ENCODE results near the gene PAGE2B.
A peak's percentile ranks its signal among the peaks of the same experiment; 100 is the strongest.
"Not testable (repeated sequence)": the region's sequence is repeated elsewhere in the genome, so short reads cannot be mapped to it uniquely, and the experiment has no call there.

The PAGE2B gene

GRCh38 chrX:55030271-55031205, 44.3 kb upstream of the PAGE2B start, which contains the start of gene ALAS2:
ALAS2 (minus strand) TSS chrX:55030977; CDS start chrX:55026000, 4,977 bp downstream.
- no peak within 1 kb of the TSS for H3K4me3 ChIP-seq (ENCODE audit: low read depth, low read length)
- no peak for TF ChIP-seq CTCF (IDR thresholded peaks at IDR 0.05; ENCODE audit: borderline replicate concordance, insufficient read depth, low read depth, low read length)

- H3K4me3 ChIP-seq (ENCODE audit: low read depth, low read length), result no peak overlapping the region
- no peak for TF ChIP-seq CTCF (IDR thresholded peaks at IDR 0.05; ENCODE audit: borderline replicate concordance, insufficient read depth, low read depth, low read length)
Measured at GRCh38 chrX:55033429-55033828, 41.4 kb upstream of the PAGE2B start.

GRCh38 chrX:55039471-55039870, 35.4 kb upstream of the PAGE2B start:
- no peak overlapping the region for H3K4me3 ChIP-seq (ENCODE audit: low read depth, low read length)
- TF ChIP-seq CTCF (IDR thresholded peaks at IDR 0.05; ENCODE audit: borderline replicate concordance, insufficient read depth, low read depth, low read length), result no peak

GRCh38 chrX:55041514-55041913, 33.3 kb upstream of the PAGE2B start:
- no peak overlapping the region for H3K4me3 ChIP-seq (ENCODE audit: low read depth, low read length)
- TF ChIP-seq CTCF (IDR thresholded peaks at IDR 0.05; ENCODE audit: borderline replicate concordance, insufficient read depth, low read depth, low read length), result no peak

- not testable (repeated sequence) for H3K4me3 ChIP-seq (ENCODE audit: low read depth, low read length)
Measured at GRCh38 chrX:55050599-55050998, 24.2 kb upstream of the PAGE2B start.

GRCh38 chrX:55056820-55057674, 17.8 kb upstream of the PAGE2B start:
- H3K4me3 ChIP-seq (ENCODE audit: low read depth, low read length), result no peak overlapping the region
- TF ChIP-seq CTCF (IDR thresholded peaks at IDR 0.05; ENCODE audit: borderline replicate concordance, insufficient read depth, low read depth, low read length), result no peak

GRCh38 chrX:55057675-55058249, 17.1 kb upstream of the PAGE2B start:
- peak; percentile 66 for TF ChIP-seq CTCF (IDR thresholded peaks at IDR 0.05; ENCODE audit: borderline replicate concordance, insufficient read depth, low read depth, low read length)
- H3K4me3 ChIP-seq (ENCODE audit: low read depth, low read length), result no peak overlapping the region

GRCh38 chrX:55067180-55067579, 7.7 kb upstream of the PAGE2B start:
- H3K4me3 ChIP-seq (ENCODE audit: low read depth, low read length), result not testable (repeated sequence)
